GM13976 (cell line): Measurements from ENCODE around the gene NSD2.
"Not testable (repeated sequence)": the region's sequence is repeated elsewhere in the genome, so short reads cannot be mapped to it uniquely, and the experiment has no call there.

ENCODE experiments used
- DNase-seq: peaks from one replicate; pipeline ENCODE4 v3.0.0; 2012; ENCODE audit warnings: low spot score
- in situ Hi-C: fragments of 300-500 bp; cut with MboI; formaldehyde crosslinking; loops from one replicate; pipeline ENCODE4 v1.12.0; 2022; ENCODE audit warnings: low sequenced_read_pairs, mixed read lengths, inconsistent platforms; ENCODE audit not compliant: unreplicated experiment
- TF ChIP-seq, protein P1 (sequence below): IDR thresholded peaks from 2 replicates; pipeline ENCODE4 v1.5.1; 2012; ENCODE audit warnings: borderline replicate concordance, mild to moderate bottlenecking; ENCODE audit not compliant: insufficient read depth; ENCODE audit errors: extremely low read depth, missing control alignments, control extremely low read depth

NSD2 gene

GRCh38 chr4:1841887-1842210, 29.3 kb upstream of the NSD2 start:
- no peak for DNase-seq
- in situ Hi-C loops, result no loop called here
- TF ChIP-seq, protein P1, sequence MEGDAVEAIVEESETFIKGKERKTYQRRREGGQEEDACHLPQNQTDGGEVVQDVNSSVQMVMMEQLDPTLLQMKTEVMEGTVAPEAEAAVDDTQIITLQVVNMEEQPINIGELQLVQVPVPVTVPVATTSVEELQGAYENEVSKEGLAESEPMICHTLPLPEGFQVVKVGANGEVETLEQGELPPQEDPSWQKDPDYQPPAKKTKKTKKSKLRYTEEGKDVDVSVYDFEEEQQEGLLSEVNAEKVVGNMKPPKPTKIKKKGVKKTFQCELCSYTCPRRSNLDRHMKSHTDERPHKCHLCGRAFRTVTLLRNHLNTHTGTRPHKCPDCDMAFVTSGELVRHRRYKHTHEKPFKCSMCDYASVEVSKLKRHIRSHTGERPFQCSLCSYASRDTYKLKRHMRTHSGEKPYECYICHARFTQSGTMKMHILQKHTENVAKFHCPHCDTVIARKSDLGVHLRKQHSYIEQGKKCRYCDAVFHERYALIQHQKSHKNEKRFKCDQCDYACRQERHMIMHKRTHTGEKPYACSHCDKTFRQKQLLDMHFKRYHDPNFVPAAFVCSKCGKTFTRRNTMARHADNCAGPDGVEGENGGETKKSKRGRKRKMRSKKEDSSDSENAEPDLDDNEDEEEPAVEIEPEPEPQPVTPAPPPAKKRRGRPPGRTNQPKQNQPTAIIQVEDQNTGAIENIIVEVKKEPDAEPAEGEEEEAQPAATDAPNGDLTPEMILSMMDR, result no peak

- DNase-seq, result no peak
- in situ Hi-C loops, result no loop called here
- TF ChIP-seq, protein P1, result no peak
Measured at GRCh38 chr4:1842339-1842895, 28.8 kb upstream of the NSD2 start.

- DNase-seq, result no peak
- in situ Hi-C loops, result no loop called here
- TF ChIP-seq, protein P1, result no peak
Measured at GRCh38 chr4:1842993-1843448, 28.2 kb upstream of the NSD2 start.

DNA sequence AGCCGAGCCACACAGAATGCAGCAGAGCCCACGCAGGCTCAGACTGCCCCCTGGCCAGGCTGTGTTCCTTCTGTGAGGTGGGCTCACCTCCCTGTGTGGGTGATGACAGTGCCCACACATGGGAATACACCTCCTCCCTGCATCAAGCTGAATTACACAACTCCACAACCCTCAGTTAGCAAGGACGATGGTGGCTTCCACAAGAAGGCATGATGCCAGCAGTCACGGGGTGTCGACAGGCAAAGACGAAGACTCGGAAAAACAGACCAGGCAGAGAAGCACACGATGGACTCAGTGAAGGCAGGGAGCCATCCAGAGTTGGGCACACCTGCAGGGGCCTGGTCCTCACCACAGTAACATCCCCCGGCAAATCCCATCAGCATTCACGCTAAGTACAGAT, 27.3 kb upstream of the NSD2 start:
- TF ChIP-seq, protein P1, result no peak
- DNase-seq, result no peak
- in situ Hi-C loops, result no loop called here

DNA sequence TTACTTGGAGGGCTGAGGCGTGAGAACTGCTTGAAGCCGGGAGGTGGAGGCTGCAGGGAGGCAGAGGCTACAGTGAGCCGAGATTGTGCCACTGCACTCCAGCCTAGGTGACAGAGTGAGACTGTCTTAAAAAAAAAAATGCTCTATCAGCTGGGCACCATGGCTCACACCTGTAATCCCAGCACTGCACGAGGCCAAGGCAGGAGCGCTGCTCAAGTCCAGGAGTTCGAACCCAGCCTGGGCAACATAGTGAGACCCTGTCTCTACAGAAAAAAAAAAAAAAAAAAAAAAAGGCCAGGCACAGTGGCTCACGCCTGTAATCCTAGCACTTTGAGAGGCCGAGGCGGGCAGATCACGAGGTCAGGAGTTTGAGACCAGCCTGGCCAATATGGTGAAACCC, 26.6 kb upstream of the NSD2 start:
- in situ Hi-C loops, DNase-seq: not testable (repeated sequence)

- TF ChIP-seq, protein P1, result no peak
- in situ Hi-C loops, result no loop called here
- DNase-seq, result no peak
Measured at GRCh38 chr4:1846580-1846979, 24.6 kb upstream of the NSD2 start.

DNA sequence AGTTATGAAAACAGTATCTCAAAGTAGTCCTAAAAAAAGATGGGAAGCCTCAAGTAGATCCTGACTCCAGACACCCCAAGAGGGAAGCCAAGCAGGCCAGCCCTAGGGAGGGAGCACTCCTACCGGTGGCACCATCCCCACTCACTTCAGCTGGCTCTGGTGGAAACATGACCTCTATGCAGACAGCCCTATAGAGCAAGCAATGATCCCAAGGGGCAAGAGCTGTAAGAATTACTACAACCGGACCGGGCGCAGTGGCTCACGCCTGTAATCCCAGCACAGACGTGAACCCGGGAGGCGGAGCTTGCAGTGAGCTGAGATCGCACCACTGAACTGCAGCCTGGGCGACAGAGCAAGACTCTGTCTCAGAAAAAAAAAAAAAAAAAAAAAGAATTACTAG, 20.9 kb upstream of the NSD2 start:
- in situ Hi-C loops, result no loop called here
- no peak for DNase-seq
- TF ChIP-seq, protein P1, result no peak
